SU-DHL-6 (cell line): ENCODE measurements around the gene LNX1.

Experiments used
- CTCF ChIP-seq: fragments of 200-600 bp; sonication (generic); IDR thresholded peaks from one replicate; pipeline ENCODE4 v1.5.1; 2017; ENCODE audit warnings: antibody characterized with exemption, mild to moderate bottlenecking, low read length, moderate library complexity; ENCODE audit not compliant: insufficient read depth, poor library complexity, severe bottlenecking
- EZH2phosphoT487 ChIP-seq: fragments of 200-600 bp; sonication (generic), shearing (Covaris generic); conservative IDR thresholded peaks from 2 replicates; pipeline ENCODE4 v1.6.1; 2018; ENCODE audit warnings: mild to moderate bottlenecking, antibody characterized with exemption, low read length, moderate library complexity, mixed read lengths

- no peak for TF ChIP-seq CTCF
- no peak for TF ChIP-seq EZH2phosphoT487
Measured at GRCh38 chr4:53507671-53508286, 83.5 kb downstream of the LNX1 start.
